HepG2 (cell line): ENCODE measurements around the gene PCYT2. TPM values are rescaled to one million over a fixed set of nuclear protein-coding genes. Genes with fewer than 3 reads are reported as not detected.

Experiments
- ADNP ChIP-seq: sonication (generic); formaldehyde crosslinking; IDR thresholded peaks from 2 replicates; pipeline ENCODE4 v1.4.0; 2020; ENCODE audit warnings: missing genetic modification reagents
- AHR ChIP-seq: IDR thresholded peaks from 2 replicates; pipeline ENCODE4 v1.6.1; 2018; ENCODE audit warnings: missing genetic modification reagents, missing compliant biosample characterization
- ELF3 ChIP-seq: IDR thresholded peaks from 2 replicates; pipeline ENCODE4 v1.6.1; 2016; ENCODE audit warnings: missing genetic modification reagents, missing compliant biosample characterization
- ETV6 ChIP-seq: sonication (generic); formaldehyde crosslinking; conservative IDR thresholded peaks from 2 replicates; pipeline ENCODE4 v1.4.0; 2020; ENCODE audit warnings: missing genetic modification reagents
- FIP1L1 ChIP-seq: fragments of 200-400 bp; formaldehyde crosslinking; IDR thresholded peaks from 2 replicates; pipeline ENCODE4 v1.6.1; 2018; ENCODE audit warnings: low read depth, mild to moderate bottlenecking, low read length, moderate library complexity, borderline replicate concordance; ENCODE audit not compliant: insufficient read depth
- FOXM1 ChIP-seq: sonication (generic); formaldehyde crosslinking; IDR thresholded peaks from 2 replicates; pipeline ENCODE4 v1.5.0; 2020; ENCODE audit warnings: missing genetic modification reagents
- GATAD1 ChIP-seq: IDR thresholded peaks from 2 replicates; pipeline ENCODE4 v1.6.1; 2016; ENCODE audit warnings: missing genetic modification reagents, missing compliant biosample characterization
- HDAC1 ChIP-seq: sonication (generic); formaldehyde crosslinking; IDR thresholded peaks from 2 replicates; pipeline ENCODE4 v1.5.1; 2020; ENCODE audit warnings: mild to moderate bottlenecking, missing genetic modification reagents
- MED13 ChIP-seq: sonication (generic); formaldehyde crosslinking; IDR thresholded peaks from 2 replicates; pipeline ENCODE4 v1.5.0; 2020; ENCODE audit warnings: missing genetic modification reagents
- NR1H2 ChIP-seq: sonication (generic); formaldehyde crosslinking; IDR thresholded peaks from 2 replicates; pipeline ENCODE4 v1.8.1; 2022; ENCODE audit warnings: low read depth, missing genetic modification reagents, borderline replicate concordance
- TAF15 ChIP-seq: fragments of 200-400 bp; formaldehyde crosslinking; IDR thresholded peaks from one replicate; pipeline ENCODE4 v1.6.1; 2018; ENCODE audit warnings: mild to moderate bottlenecking, low read depth, low read length; ENCODE audit not compliant: poor library complexity, severe bottlenecking
- XBP1 ChIP-seq: sonication (generic); formaldehyde crosslinking; IDR thresholded peaks from 2 replicates; pipeline ENCODE4 v1.5.0; 2020; ENCODE audit warnings: missing genetic modification reagents
- ZNF121 ChIP-seq: sonication (generic); formaldehyde crosslinking; IDR thresholded peaks from 2 replicates; pipeline ENCODE4 v1.5.0; 2020; ENCODE audit warnings: mild to moderate bottlenecking, missing genetic modification reagents
- ZNF143 ChIP-seq: sonication (generic); formaldehyde crosslinking; IDR thresholded peaks from 2 replicates; pipeline ENCODE4 v1.4.0; 2020; ENCODE audit warnings: missing genetic modification reagents
- ZNF256 ChIP-seq: sonication (generic); formaldehyde crosslinking; conservative IDR thresholded peaks from 2 replicates; pipeline ENCODE4 v1.4.0; 2020; ENCODE audit warnings: missing genetic modification reagents
- ZNF549 ChIP-seq: sonication (generic); formaldehyde crosslinking; IDR thresholded peaks from 2 replicates; pipeline ENCODE4 v1.5.0; 2020; ENCODE audit warnings: missing genetic modification reagents
- ZNF557 ChIP-seq: sonication (generic); formaldehyde crosslinking; IDR thresholded peaks from 2 replicates; pipeline ENCODE4 v1.4.0; 2020; ENCODE audit warnings: missing genetic modification reagents
- ZNF724P ChIP-seq: sonication (generic); formaldehyde crosslinking; IDR thresholded peaks from 2 replicates; pipeline ENCODE4 v1.8.0; 2022; ENCODE audit warnings: missing genetic modification reagents, borderline replicate concordance
- polyA plus RNA-seq, 8 experiments: library from polyadenylated mRNA; depleted of rRNA in 3 of 8; stranded (reverse) in 7 of 8; unstranded in 1 of 8; fragments of >200 nt; fragmentation: Illumina TruSeq in 4 of 8; extraction: Trizol in 4 of 8; gene quantifications; 2 replicates each; pipeline versions ENCODE4 v1.2.1 to v1.2.3, GENCODE V29; 2011 to 2016; ENCODE audit warnings: low read depth in 4 of 8, missing spikeins in 1 of 8, mixed read lengths in 1 of 8; ENCODE audit not compliant: insufficient read depth in 1 of 8
- total RNA-seq, 5 experiments: library from RNA; depleted of rRNA; stranded (reverse); fragments of >200 nt; fragmentation: Illumina TruSeq; extraction: Trizol; gene quantifications; 2 replicates each; pipeline ENCODE4 v1.2.3, GENCODE V29; 2016; ENCODE audit warnings: low read depth in 1 of 5
- TF ChIP-seq, protein P1 (sequence below): sonication (generic); formaldehyde crosslinking; conservative IDR thresholded peaks from 2 replicates; pipeline ENCODE4 v1.8.0; 2022; ENCODE audit warnings: low read depth, missing genetic modification reagents
- TF ChIP-seq, protein P2 (sequence below): sonication (generic); formaldehyde crosslinking; IDR thresholded peaks from 2 replicates; pipeline ENCODE4; 2020; ENCODE audit warnings: missing genetic modification reagents, mild to moderate bottlenecking, borderline replicate concordance
- TF ChIP-seq, protein P3 (sequence below): fragments of 450-650 bp; IDR thresholded peaks from 2 replicates; pipeline ENCODE4 v1.6.1; 2017
- TF ChIP-seq, protein P4 (sequence below): sonication (generic); formaldehyde crosslinking; IDR thresholded peaks from 2 replicates; pipeline ENCODE4 v1.5.0; 2020; ENCODE audit warnings: missing genetic modification reagents, mild to moderate bottlenecking, borderline replicate concordance
- TF ChIP-seq, protein P5 (sequence below): IDR thresholded peaks from 2 replicates; pipeline ENCODE4 v1.6.1; 2016; ENCODE audit warnings: missing biosample characterization, missing genetic modification reagents, low read depth

Gene PCYT2
- total and polyA plus RNA-seq, 2 of the 13 experiments (the other 11 are each of a cell fraction or from before 2014, with no cell fraction given): 147 to 297 TPM

DNA sequence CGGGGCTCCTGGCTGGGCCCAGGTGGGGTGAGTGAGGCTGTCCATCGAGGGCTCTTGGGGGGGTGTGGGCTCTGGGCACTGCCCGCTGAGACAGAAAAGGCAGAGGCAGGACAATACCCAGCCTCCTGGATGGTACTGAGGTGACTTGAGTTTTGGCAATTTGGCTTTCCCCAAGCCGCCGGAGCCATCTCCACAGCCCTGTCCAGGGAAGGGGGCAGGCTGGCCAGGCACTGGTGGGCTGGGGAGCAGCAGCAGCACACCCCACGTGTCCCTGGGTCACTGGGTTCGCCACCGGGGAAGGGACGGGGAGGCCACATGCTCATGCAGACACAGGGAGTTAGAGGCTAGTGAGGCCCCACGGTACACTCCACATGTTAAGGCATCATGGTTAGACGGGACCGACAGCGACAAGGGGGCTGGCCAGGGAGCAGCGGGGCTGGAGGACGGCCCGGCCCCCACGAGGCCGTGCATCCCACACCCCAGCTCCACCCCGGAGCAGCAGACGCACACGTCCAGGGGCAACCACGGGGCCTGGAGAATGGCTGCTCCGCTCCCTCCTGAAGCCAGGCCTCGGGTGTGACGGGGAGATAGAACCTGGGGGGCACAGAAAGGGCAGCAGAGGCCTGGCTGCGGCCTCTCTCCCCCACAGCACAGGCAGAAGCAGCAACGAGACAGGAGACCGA, 43.1 kb downstream of the PCYT2 start (continued):
- TF ChIP-seq MED13 (CRISPR knock-in tag) (peak; percentile 35; the same call in 1 of the 2 replicates), HDAC1 (CRISPR knock-in tag) (no peak), ADNP (CRISPR knock-in tag) (no peak), ZNF143 (CRISPR knock-in tag) (no peak), FOXM1 (CRISPR knock-in tag) (no peak), ZNF724P (CRISPR knock-in tag) (peak; percentile 36; the same call in 1 of the 2 replicates), FIP1L1 (peak; percentile 9; the same call in 1 of the 2 replicates), ZNF256 (CRISPR knock-in tag) (no peak), GATAD1 (CRISPR knock-in tag) (no peak), NR1H2 (CRISPR knock-in tag) (no peak), ZNF557 (no peak), ZNF121 (CRISPR knock-in tag) (0 out of 2 replicates have a peak, but pooled peaks have one; percentile 6), AHR (no peak), ETV6 (CRISPR knock-in tag) (0 out of 2 replicates have a peak, but pooled peaks have one; percentile 9), TAF15 (peak; percentile 52), XBP1 (CRISPR knock-in tag) (no peak), ELF3 (CRISPR knock-in tag) (no peak), ZNF549 (CRISPR knock-in tag) (no peak)
- TF ChIP-seq, protein P1, sequence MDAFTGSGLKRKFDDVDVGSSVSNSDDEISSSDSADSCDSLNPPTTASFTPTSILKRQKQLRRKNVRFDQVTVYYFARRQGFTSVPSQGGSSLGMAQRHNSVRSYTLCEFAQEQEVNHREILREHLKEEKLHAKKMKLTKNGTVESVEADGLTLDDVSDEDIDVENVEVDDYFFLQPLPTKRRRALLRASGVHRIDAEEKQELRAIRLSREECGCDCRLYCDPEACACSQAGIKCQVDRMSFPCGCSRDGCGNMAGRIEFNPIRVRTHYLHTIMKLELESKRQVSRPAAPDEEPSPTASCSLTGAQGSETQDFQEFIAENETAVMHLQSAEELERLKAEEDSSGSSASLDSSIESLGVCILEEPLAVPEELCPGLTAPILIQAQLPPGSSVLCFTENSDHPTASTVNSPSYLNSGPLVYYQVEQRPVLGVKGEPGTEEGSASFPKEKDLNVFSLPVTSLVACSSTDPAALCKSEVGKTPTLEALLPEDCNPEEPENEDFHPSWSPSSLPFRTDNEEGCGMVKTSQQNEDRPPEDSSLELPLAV (CRISPR knock-in tag): 0 out of 2 replicates have a peak, but pooled peaks have one; percentile 10
- TF ChIP-seq, protein P2, sequence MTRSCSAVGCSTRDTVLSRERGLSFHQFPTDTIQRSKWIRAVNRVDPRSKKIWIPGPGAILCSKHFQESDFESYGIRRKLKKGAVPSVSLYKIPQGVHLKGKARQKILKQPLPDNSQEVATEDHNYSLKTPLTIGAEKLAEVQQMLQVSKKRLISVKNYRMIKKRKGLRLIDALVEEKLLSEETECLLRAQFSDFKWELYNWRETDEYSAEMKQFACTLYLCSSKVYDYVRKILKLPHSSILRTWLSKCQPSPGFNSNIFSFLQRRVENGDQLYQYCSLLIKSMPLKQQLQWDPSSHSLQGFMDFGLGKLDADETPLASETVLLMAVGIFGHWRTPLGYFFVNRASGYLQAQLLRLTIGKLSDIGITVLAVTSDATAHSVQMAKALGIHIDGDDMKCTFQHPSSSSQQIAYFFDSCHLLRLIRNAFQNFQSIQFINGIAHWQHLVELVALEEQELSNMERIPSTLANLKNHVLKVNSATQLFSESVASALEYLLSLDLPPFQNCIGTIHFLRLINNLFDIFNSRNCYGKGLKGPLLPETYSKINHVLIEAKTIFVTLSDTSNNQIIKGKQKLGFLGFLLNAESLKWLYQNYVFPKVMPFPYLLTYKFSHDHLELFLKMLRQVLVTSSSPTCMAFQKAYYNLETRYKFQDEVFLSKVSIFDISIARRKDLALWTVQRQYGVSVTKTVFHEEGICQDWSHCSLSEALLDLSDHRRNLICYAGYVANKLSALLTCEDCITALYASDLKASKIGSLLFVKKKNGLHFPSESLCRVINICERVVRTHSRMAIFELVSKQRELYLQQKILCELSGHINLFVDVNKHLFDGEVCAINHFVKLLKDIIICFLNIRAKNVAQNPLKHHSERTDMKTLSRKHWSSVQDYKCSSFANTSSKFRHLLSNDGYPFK (CRISPR knock-in tag): 0 out of 2 replicates have a peak, but pooled peaks have one; percentile 6
- TF ChIP-seq, protein P3, sequence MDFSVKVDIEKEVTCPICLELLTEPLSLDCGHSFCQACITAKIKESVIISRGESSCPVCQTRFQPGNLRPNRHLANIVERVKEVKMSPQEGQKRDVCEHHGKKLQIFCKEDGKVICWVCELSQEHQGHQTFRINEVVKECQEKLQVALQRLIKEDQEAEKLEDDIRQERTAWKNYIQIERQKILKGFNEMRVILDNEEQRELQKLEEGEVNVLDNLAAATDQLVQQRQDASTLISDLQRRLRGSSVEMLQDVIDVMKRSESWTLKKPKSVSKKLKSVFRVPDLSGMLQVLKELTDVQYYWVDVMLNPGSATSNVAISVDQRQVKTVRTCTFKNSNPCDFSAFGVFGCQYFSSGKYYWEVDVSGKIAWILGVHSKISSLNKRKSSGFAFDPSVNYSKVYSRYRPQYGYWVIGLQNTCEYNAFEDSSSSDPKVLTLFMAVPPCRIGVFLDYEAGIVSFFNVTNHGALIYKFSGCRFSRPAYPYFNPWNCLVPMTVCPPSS: no peak
- TF ChIP-seq, protein P4, sequence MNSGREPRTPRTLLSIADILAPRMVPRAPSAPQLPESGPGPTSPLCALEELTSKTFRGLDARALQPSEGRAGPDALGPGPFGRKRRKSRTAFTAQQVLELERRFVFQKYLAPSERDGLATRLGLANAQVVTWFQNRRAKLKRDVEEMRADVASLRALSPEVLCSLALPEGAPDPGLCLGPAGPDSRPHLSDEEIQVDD (CRISPR knock-in tag): no peak
- TF ChIP-seq, protein P5, sequence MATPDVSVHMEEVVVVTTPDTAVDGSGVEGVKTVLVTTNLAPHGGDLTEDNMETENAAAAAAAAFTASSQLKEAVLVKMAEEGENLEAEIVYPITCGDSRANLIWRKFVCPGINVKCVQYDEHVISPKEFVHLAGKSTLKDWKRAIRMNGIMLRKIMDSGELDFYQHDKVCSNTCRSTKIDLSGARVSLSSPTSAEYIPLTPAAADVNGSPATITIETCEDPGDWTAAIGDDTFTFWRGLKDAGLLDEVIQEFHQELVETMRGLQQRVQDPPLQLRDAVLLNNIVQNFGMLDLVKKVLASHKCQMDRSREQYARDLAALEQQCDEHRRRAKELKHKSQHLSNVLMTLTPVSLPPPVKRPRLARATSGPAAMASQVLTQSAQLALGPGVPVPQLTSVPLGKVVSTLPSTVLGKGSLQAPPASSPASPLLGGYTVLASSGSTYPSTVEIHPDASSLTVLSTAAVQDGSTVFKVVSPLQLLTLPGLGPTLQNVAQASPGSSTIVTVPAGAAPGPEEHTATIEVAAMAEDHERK (CRISPR knock-in tag): no peak
